GM12875 (cell line): ENCODE measurements around the gene FKBP5.

Experiments
- H3K4me3 ChIP-seq: one replicate; pipeline ENCODE4 v1.5.1; 2011; ENCODE audit warnings: low read depth, low read length, control low read depth
- TF ChIP-seq, protein P1 (sequence below): IDR thresholded peaks from 2 replicates; pipeline ENCODE4 v1.5.1; 2011; ENCODE audit warnings: low read depth, mild to moderate bottlenecking, control low read depth, inconsistent platforms, low read length, moderate library complexity, borderline replicate concordance; ENCODE audit not compliant: insufficient read depth

The FKBP5 gene

DNA sequence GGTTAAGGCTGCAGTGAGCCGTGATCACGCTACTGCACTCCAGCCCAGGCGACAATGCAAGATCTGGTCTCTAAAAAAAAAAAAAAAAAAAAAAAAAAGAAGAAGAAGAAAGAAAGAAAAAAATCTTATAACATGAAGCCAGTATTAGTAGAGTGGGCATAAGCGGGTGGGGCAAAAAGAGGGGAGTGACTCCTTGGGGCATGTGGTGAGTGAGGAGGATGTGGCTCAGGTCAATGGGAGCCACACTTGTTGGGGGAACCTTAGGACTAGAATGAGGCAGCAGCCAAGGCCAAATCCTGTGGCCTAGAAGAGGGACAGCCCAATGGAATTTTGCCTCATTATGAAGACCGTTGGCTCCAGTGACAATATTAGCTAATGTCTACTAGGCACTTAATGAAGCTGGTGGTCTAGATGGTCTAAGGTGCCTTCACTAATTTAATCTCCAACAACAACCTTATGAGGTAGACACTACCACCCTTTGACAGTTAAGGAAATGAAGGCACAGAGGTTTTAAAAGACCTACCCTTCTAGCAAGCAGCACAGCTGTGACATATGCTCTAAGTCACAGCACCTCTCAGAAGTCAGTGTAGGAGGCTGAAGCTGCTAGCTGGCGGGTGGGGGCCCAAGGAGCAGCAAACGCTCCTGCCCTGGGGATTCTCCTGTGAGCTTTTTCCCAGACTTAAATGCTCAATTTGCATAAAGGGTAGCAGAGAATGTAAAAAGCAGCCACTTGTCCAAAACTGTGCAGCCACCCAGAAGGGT is 24.5 kb upstream of the FKBP5 start:
- TF ChIP-seq, protein P1, sequence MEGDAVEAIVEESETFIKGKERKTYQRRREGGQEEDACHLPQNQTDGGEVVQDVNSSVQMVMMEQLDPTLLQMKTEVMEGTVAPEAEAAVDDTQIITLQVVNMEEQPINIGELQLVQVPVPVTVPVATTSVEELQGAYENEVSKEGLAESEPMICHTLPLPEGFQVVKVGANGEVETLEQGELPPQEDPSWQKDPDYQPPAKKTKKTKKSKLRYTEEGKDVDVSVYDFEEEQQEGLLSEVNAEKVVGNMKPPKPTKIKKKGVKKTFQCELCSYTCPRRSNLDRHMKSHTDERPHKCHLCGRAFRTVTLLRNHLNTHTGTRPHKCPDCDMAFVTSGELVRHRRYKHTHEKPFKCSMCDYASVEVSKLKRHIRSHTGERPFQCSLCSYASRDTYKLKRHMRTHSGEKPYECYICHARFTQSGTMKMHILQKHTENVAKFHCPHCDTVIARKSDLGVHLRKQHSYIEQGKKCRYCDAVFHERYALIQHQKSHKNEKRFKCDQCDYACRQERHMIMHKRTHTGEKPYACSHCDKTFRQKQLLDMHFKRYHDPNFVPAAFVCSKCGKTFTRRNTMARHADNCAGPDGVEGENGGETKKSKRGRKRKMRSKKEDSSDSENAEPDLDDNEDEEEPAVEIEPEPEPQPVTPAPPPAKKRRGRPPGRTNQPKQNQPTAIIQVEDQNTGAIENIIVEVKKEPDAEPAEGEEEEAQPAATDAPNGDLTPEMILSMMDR: no peak
- no peak overlapping the region for H3K4me3 ChIP-seq

DNA sequence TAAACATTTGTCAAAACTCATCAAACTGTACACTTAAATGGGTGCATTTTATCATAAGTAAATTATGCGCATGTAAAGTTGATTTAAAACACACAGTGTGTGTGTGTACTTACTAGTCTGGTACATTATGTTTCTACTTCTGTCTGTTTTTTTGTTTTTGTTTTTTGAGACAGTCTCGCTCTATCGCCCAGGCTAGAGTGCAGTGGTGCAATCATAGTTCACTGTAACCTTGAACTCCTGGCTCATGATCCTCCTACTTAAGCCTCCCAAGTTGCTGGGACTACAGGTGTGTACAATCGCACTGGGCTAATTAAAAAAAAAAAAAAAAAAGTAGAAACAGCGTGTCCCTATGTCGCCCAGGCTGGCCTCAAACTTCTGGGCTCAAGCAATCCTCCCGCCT is 23.0 kb upstream of the FKBP5 start:
- H3K4me3 ChIP-seq: no peak overlapping the region
- TF ChIP-seq, protein P1: no peak

DNA sequence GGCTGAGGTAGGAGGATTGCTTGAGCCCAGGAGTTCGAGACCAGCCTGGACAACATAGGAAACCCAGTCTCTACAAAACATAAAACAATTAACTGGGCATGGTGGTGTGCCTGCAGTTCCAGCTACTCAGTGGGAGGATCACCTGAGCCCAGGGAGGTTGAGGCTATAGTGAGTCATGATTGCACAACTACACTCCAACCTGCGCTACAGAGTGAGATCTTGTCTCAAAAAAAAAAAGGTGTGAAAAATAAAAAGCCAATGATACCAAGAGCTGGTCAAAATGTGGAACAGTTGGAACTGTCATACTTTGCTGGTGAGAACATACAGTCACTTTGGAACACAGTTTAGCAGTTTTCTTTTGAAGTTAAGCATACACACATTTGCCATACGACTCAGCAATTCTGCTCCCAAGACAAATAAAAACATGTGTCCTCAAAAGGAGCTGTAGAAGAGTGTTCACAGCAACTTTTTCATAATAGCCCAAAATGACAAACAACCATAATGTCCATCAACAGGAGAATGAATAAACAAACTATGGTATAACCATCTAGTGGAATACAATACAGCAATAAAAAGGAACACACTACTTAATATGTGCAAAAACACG is 21.6 kb upstream of the FKBP5 start:
- H3K4me3 ChIP-seq: no peak overlapping the region
- TF ChIP-seq, protein P1: no peak

DNA sequence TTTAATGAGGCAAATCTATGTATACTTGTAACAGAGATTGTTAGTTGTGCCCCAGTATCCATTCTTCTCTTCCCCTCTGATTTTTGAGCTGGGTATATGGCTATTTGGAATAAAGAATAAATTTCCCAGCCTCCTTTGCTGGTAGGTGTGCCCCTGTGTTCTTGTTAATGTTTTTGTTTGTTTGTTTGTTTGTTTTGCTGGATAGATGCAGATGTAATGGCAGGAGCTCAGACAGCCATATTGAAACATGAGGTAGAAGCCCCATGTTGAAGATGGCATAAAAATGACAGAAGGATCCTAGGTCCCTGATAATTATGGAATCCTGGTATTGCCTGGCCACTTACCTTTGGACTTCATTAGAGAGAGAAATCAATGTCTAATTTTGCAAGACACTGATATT is 19.9 kb upstream of the FKBP5 start:
- no peak overlapping the region for H3K4me3 ChIP-seq
- TF ChIP-seq, protein P1: no peak

DNA sequence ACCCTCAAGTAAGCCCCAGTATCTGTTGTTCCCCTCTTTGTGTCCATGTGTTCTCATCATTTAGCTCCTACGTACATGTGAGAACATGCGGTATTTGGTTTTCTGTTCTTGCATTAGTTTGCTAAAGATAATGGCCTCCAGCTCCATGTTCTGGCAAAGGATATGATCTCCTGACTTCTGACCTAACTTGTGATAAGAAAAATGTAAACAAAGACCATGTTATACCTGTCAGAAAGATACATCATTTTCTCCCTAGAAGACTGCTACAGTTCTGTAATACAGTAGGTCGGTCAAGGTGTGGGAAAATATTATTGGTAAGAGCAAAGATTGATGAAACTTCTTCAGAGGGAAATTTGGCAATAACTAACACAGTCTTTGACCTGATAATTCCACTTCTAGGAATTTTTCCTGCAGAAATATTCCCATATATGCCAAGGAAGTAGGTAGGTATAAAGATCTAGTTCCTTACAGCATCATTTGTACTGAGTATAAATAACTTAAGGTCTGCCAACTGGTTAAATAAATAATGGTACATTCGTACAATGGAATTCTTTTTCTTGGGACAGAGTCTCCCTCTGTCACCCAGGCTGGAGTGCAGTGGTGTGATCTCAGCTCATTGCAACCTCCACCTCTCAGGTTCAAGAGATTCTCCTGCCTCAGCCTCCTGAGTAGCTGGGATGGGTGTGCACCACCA is 19.1 kb upstream of the FKBP5 start:
- TF ChIP-seq, protein P1: no peak
- H3K4me3 ChIP-seq: no peak overlapping the region

DNA sequence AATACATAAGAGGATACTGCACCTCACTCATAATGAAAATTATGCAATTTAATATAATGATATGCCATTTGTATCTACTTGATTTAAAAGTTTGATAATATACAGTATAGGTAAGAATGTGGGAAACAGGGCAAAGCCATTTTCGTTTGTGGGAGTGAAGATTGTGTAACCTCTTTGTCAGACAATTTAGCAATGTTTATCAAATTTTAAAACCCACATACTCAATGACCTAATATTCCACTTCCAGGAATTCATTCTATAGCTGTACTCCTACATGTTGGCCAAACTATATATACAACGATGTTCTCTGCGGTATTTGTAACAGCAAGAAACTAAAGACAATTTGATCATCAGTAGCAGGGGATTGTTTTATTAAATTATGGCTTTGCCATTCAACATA is 17.8 kb upstream of the FKBP5 start:
- TF ChIP-seq, protein P1: no peak

DNA sequence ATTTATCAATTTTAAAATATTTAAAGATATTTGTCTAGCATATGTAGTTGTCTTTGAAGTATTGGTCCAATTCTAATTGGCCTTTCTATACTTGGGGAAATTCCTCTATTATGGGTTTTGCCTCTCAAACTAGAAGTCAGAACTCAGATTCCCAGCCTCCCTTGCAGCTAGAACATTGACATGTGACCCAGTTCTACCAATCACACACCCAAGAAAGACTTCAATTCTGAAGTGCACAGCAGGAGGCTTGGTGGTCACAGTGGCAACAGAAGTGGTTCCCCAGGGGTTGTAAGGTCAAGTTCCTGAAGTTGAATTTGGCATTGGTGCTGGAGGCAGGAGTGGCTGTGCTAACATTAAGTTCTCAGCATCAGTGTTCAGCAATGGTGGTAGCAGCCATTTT is 14.8 kb upstream of the FKBP5 start:
- TF ChIP-seq, protein P1: no peak
- no peak overlapping the region for H3K4me3 ChIP-seq

More for the DNA sequence above, 17.8 kb upstream of the FKBP5 start:
- H3K4me3 ChIP-seq: no peak overlapping the region
